SH-SY5Y (cell line): ENCODE data around the gene KIAA1217.
A peak's percentile ranks its signal among the peaks of the same experiment; 100 is the strongest.

Experiments used
- GATA2 ChIP-seq: IDR thresholded peaks from 2 replicates; pipeline ENCODE4 v1.6.1; 2011; ENCODE audit warnings: mild to moderate bottlenecking, low read depth, low read length
- GATA3 ChIP-seq: IDR thresholded peaks from 2 replicates; pipeline ENCODE4 v1.6.1; 2011; ENCODE audit warnings: low read depth, mild to moderate bottlenecking, low read length, moderate library complexity

The KIAA1217 gene

DNA sequence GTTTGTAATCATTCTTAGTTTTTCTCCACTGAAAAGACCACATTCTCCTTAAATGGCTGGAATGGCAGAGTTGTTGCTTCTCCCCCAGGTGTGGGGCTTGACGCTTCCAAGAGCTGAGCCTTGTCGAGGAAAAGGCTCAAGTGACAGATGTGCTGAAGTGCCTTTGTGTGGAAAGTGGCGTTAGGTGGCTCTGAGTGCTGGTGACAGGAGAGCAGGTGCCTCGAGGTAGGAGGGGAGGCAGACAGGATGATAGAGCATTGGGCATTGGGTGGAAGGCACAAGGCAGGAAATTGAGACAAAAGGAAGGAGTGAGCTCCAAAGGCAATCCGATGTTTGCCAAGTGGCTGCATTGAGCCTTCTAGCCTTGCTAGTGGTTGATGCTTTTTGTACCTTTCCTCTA is 6.7 kb downstream of the KIAA1217 start:
- TF ChIP-seq GATA2 (no peak), GATA3 (no peak)

DNA sequence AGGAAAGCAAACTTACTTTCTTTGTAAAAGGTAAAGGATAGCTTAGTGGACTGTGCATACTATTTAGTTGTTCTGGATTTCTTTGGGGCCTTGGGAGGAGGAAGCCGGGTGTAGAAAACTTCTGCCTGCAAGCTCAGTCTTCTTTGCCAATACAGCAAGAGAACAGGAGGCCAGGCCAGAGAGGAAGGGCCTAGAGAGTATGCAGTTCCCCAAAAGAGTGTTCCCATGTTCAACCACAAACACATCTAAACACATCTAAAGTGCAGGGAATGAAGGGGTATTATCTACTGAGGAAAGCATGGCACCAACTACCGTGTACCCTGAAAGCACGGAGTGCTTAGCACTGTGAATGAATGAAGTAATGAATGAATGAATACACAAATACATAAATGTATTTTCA is 11.0 kb downstream of the KIAA1217 start:
- TF ChIP-seq GATA2 = no peak
- no peak for TF ChIP-seq GATA3

DNA sequence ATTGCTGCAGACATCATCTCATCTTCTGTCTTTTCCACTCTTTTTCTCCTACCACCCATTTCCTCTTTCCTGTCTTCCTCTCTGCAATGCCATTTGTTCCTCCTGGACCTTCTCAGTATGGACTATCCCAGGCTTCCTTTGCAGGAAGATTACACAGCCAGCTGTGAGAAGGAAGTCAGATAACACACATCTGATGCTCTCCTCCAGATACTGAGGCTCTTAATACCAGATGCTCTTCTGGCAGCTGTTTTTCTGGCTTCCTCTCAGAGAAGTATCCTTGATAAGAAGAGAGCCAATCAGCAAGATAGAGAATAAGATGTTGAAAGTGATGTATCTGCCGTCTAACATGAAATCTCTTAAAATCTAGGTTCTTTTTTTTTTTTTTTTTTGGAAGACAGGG is 14.4 kb downstream of the KIAA1217 start:
- TF ChIP-seq GATA2 = no peak; the same call in 1 of the 2 replicates
- no peak for TF ChIP-seq GATA3

DNA sequence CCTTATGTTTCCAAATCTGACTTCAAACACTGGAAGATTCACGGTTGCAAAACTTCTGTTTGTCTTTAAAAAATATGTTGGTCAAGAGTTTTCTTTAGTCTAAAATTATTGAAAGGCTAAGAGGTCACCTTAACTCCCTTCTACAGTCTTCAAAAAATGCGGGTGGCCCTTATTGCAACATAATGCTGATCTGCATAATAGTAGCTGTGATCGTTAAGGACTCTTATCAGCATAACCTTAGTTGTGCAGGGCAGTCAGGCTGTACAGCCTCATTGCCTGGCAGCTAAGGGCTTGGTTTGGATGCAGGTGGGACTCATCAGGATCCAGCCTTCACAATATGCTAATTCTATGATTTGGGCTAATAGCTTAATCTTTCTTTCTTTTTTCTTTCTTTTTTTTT is 15.0 kb downstream of the KIAA1217 start:
- TF ChIP-seq GATA2 = no peak
- no peak for TF ChIP-seq GATA3

DNA sequence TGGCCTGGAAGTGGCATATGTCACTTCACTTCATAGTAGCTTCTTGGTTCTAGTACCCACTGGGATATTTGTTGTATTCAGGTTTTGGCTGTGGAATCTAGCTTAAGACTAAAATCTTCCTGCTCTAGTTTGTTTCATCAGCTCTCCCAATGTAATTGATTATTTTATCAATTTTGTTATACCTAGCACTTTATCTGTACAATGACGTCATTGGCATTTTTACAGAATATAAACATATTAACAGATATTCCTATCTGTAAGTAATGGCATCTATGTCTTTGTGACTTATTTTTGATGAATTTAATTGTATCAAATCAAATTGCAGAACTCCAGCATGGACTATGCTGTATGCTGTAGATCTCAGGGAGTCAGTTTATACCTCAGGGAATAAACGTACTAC is 19.7 kb downstream of the KIAA1217 start:
- TF ChIP-seq GATA3 (no peak), GATA2 (no peak)

DNA sequence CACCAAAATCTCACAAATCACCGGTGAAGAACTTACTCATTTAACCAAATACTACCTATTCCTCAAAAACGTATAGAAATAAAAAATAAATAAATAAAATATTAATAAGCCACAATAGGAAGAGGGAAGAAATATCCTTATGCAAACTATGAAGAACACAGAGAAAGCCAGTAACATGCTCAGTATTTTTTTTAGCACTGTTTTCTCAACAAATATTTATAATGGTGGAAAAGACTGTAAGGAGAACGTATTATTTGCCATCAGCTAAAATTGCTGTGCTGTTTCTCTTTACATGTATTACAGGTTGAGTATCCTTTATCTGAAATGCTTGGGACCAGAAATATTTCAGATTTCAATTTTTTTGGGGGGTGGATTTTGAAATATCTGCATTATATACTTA is 21.0 kb downstream of the KIAA1217 start:
- TF ChIP-seq GATA2 (no peak), GATA3 (no peak)

DNA sequence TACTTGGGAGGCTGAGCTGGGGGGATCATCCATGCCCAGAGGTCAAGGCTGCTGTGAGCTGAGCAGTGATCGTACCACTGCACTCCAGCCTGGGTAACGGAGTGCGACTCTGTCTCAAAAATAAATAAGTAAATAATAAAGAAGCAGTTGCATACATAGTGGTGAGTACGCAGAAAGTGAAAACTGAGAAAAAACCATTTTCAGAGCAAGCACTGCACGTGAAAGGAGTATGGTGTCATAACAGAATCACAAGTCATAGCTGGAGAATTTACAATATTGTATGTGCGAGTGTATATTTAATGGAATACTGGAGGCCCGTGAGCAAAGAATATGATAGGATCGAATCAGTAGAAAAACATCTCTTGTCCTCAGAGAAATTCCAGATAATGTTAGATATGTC is 22.3 kb downstream of the KIAA1217 start:
- no peak for TF ChIP-seq GATA2
- no peak for TF ChIP-seq GATA3

DNA sequence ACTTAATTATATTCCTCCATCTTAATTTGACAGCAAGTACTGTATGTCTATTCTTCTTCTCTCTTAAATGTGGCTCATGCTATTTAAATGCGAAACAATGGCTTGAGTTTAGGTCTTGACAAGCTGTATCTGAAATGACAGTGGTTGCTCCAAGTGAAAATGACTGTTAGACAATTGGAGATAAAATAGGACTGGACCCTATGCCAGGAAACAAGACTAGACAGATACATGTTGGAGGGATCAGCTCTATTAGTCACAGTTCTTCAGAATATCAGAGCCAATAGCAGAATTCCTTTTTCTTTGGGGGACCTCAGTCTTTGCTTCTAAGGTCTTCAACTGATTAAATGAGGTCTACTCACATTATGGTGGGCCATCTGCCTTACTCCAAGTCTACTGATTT is 25.8 kb downstream of the KIAA1217 start:
- TF ChIP-seq GATA2 = no peak
- TF ChIP-seq GATA3 = no peak

DNA sequence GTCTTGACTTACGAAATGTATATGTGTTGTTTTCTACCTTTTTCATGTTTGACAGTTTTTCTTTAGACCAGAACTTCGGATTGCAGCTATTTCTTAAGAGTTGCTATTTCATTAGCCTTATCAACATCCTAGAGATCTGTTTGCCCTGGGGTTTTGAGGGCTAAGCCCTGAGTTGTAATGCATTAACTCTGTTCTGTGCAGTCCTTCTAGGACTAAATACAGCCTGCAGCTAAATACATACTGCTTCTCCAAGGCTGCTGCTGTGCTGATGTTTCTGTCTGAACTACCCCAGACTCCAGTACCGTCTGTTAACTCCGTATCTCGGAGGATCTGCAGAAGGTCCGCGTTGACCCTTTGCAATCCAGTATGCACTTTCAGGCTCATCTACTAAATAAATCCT is 26.5 kb downstream of the KIAA1217 start:
- TF ChIP-seq GATA3 (no peak), GATA2 (peak; percentile 34; the same call in 1 of the 2 replicates)

DNA sequence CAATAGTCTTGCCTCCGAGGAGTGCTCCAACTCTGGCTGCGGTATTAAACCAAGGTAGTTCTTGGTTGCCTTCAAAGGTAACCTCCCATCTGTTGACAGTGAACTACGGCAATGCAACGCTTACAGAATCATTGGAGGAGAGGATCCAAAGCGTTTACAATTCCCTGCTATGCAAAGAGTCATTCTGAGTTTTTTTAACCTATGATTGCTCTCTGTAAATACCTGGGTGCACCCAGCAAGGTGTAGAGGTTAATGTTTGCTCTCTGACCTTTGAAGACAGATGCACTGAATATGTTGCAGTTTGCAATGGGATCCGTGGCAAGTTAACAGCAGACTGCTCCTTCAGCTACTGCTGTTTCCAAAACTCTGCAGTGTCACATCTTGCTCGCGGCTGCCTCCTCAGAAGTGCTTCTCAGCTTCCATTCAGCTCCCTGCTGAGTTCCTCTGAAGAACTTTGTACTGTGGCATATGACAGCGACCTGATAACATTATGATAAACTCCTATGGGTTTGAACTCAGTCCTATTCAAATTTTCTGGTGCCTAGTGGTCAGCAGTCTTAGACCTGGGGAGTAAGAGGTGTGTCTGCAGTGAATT is 29.0 kb downstream of the KIAA1217 start:
- TF ChIP-seq GATA2 = no peak

DNA sequence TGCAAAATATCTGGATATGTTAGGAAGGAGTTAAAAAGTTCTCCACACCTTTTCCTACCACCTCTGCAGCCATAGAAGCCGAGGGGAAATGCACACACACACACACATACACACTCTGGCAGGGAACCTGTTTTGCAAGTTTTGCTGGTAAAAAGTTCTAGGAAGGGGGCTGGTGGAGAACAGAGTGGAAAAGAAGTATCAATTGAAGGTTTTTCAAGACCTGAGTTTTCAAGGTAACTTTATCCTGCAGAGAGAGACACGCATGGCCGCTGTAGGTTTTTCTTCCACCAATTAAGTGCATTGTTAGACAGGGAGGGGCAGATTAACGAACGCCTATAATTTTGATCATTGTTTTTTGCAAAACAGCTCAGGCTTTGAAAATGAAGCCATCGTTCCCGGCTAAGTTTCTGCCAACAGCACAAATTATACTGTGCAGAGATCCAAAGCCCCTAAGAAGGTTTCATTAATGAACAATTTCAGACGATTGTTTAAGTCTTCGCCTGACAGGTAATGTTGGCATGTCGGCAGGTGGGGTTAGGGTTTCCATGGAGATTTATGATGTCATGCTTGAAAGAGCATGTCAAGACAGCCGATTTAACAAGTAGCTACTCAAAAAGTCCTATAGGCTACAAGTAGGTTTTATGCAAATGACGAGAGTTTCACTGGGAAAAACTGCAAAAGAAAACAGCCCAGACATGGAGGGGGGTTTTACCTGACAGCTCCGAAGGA is 29.7 kb downstream of the KIAA1217 start:
- no peak for TF ChIP-seq GATA2
- no peak for TF ChIP-seq GATA3

DNA sequence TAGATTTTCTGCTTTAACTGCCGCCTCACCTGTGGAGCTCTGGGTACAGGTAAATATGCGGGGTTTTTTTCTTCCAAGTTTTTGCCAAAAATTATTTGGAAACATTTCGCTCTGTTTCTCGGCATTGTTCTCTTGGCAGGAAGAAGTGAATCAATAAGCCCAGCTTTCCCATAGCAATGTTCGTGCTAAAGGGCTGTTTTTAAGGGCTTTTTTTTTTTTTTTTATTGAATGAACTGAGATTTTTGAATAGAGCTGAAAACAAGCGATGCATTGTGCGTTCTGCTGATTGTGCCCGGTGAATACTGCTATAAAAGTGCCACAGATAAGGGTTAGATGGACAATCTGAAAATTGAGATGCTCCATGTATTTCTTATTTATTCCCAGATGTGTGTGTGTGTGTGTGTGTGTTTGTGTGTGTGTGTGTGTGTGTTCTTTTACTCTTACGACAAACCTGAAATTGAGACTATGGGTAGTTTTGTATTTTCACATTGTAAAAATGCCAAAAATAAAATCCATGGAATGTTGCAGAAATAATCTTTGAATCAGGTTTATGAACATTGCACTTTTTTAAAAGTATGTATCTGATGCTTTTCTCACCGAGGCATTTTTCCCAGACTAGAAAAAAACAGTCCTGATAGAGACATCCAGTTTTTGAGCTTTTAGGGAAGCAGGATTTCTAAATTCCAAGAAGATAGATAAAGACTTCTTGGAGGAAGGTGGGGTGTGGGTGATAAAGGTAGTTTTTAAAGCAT is 30.5 kb downstream of the KIAA1217 start:
- no peak for TF ChIP-seq GATA3
- no peak for TF ChIP-seq GATA2

DNA sequence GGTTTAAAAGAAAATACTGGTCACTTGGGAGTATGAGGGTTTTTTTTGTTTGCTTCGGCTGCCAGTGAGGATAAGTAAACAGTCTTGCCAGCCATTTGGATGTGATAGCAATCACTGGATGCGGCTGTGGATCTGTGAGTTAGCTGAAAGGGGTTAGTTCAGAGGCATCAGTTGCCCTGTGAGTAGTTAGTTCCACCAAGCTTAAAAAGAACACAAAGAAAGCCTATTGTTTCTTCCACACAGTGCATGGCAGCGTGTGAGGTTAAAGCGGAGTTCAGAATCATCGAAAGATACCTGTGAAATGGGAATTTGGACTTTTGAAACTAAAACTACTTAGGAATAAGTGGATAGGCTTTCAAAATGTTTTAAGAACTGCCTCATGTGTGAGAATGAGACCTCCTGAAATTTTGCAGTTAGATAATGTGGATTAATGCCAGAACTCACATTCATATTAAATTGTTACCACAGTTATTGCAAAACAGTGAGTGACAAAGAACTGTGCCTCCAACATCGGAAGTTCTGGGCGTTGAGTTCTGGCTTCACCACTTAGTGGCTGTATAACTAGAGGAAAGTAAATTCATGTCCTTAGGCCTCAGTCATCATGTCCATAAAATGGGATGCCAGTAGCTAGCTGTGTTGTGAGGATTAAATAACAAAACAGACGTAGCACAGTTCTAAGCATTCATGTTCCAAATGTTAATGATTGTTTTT is 31.3 kb downstream of the KIAA1217 start:
- peak; percentile 89 for TF ChIP-seq GATA2
- TF ChIP-seq GATA3 = peak; percentile 59; the same call in 1 of the 2 replicates

DNA sequence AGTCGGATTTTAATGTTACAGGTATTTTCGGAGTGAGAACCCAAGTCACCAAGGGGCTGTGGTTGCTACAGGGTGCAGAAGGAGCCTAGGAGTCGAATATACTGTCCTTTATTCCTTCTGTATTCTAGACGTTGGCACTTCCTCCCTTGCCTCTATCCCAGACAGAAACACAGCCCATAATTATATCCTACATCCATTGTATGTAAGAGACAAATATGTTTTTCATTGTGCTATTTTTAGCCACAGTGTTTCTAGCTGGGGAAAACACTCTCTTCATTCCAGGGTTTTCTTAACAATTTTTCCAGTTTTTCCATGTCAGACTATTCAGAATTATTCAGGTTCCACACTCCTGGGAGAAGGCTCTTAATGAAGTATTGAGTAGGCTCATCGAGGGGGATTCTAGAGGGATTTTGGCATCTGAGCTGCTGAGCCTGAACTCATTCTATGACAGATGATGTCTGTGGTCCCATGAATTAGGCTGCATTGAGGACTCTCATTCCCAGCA is 32.6 kb downstream of the KIAA1217 start:
- no peak for TF ChIP-seq GATA3
- TF ChIP-seq GATA2 = no peak
